ENCODE data around the gene KMT5C.

Gene KMT5C

GRCh38 chr19:55386493-55386971 lies 46.9 kb downstream of the KMT5C start:
- no peak for TF ChIP-seq ZNF274 (IDR thresholded peaks at IDR 0.05; ENCODE audit: low read depth, low read length)
- no peak for TF ChIP-seq SUZ12 (IDR thresholded peaks at IDR 0.05; ENCODE audit: extremely low read depth, insufficient read depth, insufficient read length)
- TF ChIP-seq YY1 (IDR thresholded peaks at IDR 0.05; ENCODE audit: insufficient read depth, insufficient read length): no peak
- H3K9ac ChIP-seq (ENCODE audit: insufficient read length, low read depth): peak overlapping the region; percentile 99
- peaks cover 56% of the 10 kb centered on the region for H3K36me3 ChIP-seq (ENCODE audit: insufficient read depth, insufficient read length, low read length)
- DNase-seq (ENCODE audit: low read depth, low spot score): no peak
- H3K27me3 ChIP-seq (ENCODE audit: insufficient read depth, insufficient read length): peaks cover 12% of the 10 kb centered on the region
- H3K9me3 ChIP-seq (ENCODE audit: insufficient read depth, low read length): no peaks in the 10 kb centered on the region
- peaks cover 36% of the 10 kb centered on the region for H3K4me1 ChIP-seq (ENCODE audit: insufficient read depth, insufficient read length)
- H3K4me3 ChIP-seq (ENCODE audit: insufficient read length, low read depth): peak overlapping the region; percentile 97

GRCh38 chr19:55387736-55388497 lies 48.2 kb downstream of the KMT5C start:
- no peak for DNase-seq (ENCODE audit: low read depth, low spot score)
- H3K9me3 ChIP-seq (ENCODE audit: insufficient read depth, low read length): no peaks in the 10 kb centered on the region
- peaks cover 56% of the 10 kb centered on the region for H3K36me3 ChIP-seq (ENCODE audit: insufficient read depth, insufficient read length, low read length)
- peak overlapping the region; percentile 97 for H3K4me3 ChIP-seq (ENCODE audit: insufficient read length, low read depth)
- peaks cover under 1% of the 10 kb centered on the region for H3K27me3 ChIP-seq (ENCODE audit: insufficient read depth, insufficient read length)
- peaks cover 43% of the 10 kb centered on the region for H3K4me1 ChIP-seq (ENCODE audit: insufficient read depth, insufficient read length)
- TF ChIP-seq ZNF274 (IDR thresholded peaks at IDR 0.05; ENCODE audit: low read depth, low read length) (no peak), SUZ12 (IDR thresholded peaks at IDR 0.05; ENCODE audit: extremely low read depth, insufficient read depth, insufficient read length) (no peak), YY1 (IDR thresholded peaks at IDR 0.05; ENCODE audit: insufficient read depth, insufficient read length) (no peak)
- H3K9ac ChIP-seq (ENCODE audit: insufficient read length, low read depth): peak overlapping the region; percentile 99

- peaks cover 56% of the 10 kb centered on the region for H3K36me3 ChIP-seq (ENCODE audit: insufficient read depth, insufficient read length, low read length)
- H3K27me3 ChIP-seq (ENCODE audit: insufficient read depth, insufficient read length): no peaks in the 10 kb centered on the region
- TF ChIP-seq SUZ12 (IDR thresholded peaks at IDR 0.05; ENCODE audit: extremely low read depth, insufficient read depth, insufficient read length): no peak
- TF ChIP-seq YY1 (IDR thresholded peaks at IDR 0.05; ENCODE audit: insufficient read depth, insufficient read length): no peak
- TF ChIP-seq ZNF274 (IDR thresholded peaks at IDR 0.05; ENCODE audit: low read depth, low read length): no peak
- DNase-seq (ENCODE audit: low read depth, low spot score): no peak
- H3K4me3 ChIP-seq (ENCODE audit: insufficient read length, low read depth): peak overlapping the region; percentile 6
- H3K9me3 ChIP-seq (ENCODE audit: insufficient read depth, low read length): no peaks in the 10 kb centered on the region
- peaks cover 41% of the 10 kb centered on the region for H3K4me1 ChIP-seq (ENCODE audit: insufficient read depth, insufficient read length)
- H3K9ac ChIP-seq (ENCODE audit: insufficient read length, low read depth): peak overlapping the region; percentile 71
These were observed 50.0 kb downstream of the KMT5C start for GRCh38 chr19:55389386-55390317.

DNA sequence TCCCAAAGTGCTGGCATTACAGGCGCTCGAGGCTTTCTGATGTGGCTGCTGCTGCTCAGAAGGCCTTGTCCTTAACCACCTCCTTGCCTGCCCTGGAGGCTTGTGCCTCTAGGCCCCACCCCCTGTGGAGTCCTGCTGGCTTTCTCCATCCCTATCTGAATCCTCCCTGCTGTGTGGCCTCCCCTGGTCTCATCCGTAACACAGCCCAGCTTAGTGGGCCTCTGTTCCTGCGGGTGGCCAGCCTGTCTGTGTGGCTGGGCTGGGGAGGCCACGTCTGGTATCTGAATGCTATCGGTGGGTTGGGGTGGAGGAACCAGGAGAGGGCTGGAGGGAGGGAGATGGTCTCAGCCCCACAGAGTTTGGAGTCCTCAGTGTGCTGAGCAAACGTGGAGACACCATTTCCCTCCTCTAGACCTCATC lies 50.8 kb downstream of the KMT5C start:
- H3K4me1 ChIP-seq (ENCODE audit: insufficient read depth, insufficient read length): peaks cover 39% of the 10 kb centered on the region
- TF ChIP-seq ZNF274 (IDR thresholded peaks at IDR 0.05; ENCODE audit: low read depth, low read length) (no peak), SUZ12 (IDR thresholded peaks at IDR 0.05; ENCODE audit: extremely low read depth, insufficient read depth, insufficient read length) (no peak), YY1 (IDR thresholded peaks at IDR 0.05; ENCODE audit: insufficient read depth, insufficient read length) (no peak)
- H3K4me3 ChIP-seq (ENCODE audit: insufficient read length, low read depth): no peak overlapping the region
- H3K9ac ChIP-seq (ENCODE audit: insufficient read length, low read depth): peak overlapping the region; percentile 42
- H3K36me3 ChIP-seq (ENCODE audit: insufficient read depth, insufficient read length, low read length): peaks cover 56% of the 10 kb centered on the region
- no peak for DNase-seq (ENCODE audit: low read depth, low spot score)
- no peaks in the 10 kb centered on the region for H3K9me3 ChIP-seq (ENCODE audit: insufficient read depth, low read length)
- H3K27me3 ChIP-seq (ENCODE audit: insufficient read depth, insufficient read length): no peaks in the 10 kb centered on the region

DNA sequence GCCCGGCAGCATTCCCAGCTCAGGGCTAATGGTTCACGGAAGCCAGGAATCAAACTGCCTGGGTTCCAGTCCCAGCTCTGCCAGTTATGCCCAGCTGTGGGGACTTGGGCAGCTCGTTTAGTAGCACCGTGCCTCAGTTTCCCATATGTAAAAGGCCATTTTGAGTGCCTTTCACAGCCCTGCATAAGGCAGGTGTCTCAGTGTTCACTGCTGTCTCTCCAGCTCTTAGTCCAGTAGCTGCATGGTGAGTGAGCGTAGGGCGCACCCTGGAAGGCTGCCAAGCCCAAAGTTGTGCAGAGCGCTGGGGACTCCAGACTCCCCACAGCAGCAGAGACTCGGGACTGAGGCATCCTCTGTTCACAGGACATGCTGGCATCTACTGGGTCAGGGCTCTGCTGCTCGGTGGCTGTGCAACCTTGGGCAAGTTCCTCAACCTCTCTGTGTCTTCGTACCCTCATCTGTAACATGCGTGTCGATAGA lies 51.6 kb downstream of the KMT5C start:
- peaks cover 52% of the 10 kb centered on the region for H3K36me3 ChIP-seq (ENCODE audit: insufficient read depth, insufficient read length, low read length)
- DNase-seq (ENCODE audit: low read depth, low spot score): no peak

DNA sequence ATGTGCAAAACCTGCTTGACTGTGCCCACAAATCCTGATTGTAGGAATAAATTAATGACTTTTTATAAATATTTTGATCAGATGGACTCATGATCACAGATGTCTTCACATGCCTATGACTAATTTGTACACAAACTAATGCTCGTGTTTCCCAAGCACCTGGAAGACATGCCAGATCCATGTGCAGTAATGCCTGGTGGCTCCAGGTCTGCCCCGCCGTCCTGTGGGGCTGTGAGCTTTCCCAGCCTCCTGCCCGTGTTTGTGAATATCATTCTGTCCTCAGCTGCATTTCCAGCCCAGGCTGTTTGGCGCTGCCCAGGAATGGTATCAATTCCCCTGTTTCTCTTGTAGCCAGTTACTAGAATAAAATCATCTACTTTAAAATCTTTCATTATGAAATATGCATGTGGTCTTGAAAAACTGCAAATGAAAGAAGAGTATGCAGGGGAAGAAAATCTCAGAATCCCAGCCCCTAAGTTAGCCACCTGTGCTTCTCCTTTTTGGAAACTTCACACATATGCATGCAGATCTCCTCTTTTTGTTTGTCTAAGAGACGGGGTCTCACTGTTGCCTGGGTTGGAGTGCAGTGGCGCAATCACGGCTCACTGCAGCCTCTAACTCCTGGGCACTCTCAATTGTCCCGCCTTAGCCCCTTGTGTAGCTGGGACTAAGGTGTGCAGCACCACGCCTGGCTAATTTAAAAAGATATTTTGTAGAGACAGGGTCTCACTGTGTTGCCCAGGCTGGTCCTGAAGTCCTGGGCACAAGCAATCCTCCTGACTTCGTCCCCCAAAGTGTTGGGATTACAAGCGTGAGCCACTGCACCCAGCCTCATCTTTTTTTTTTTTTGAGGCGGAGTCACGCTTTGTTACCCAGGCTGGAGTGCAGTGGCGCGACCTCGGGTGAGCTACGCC lies 52.3 kb downstream of the KMT5C start:
- Histone ChIP-seq H3K27me3 (ENCODE audit: insufficient read depth, insufficient read length) (no peaks in the 10 kb centered on the region), H3K4me1 (ENCODE audit: insufficient read depth, insufficient read length) (peaks cover 39% of the 10 kb centered on the region), H3K9me3 (ENCODE audit: insufficient read depth, low read length) (no peaks in the 10 kb centered on the region), H3K36me3 (ENCODE audit: insufficient read depth, insufficient read length, low read length) (peaks cover 45% of the 10 kb centered on the region), H3K4me3 (ENCODE audit: insufficient read length, low read depth) (no peak overlapping the region), H3K9ac (ENCODE audit: insufficient read length, low read depth) (peak overlapping the region; percentile 21)
- DNase-seq (ENCODE audit: low read depth, low spot score): no peak
- no peak for TF ChIP-seq ZNF274 (IDR thresholded peaks at IDR 0.05; ENCODE audit: low read depth, low read length)
- no peak for TF ChIP-seq YY1 (IDR thresholded peaks at IDR 0.05; ENCODE audit: insufficient read depth, insufficient read length)
- TF ChIP-seq SUZ12 (IDR thresholded peaks at IDR 0.05; ENCODE audit: extremely low read depth, insufficient read depth, insufficient read length): no peak

More for the DNA sequence above, 51.6 kb downstream of the KMT5C start:
- Histone ChIP-seq H3K9ac (ENCODE audit: insufficient read length, low read depth) (no peak overlapping the region), H3K27me3 (ENCODE audit: insufficient read depth, insufficient read length) (no peaks in the 10 kb centered on the region), H3K9me3 (ENCODE audit: insufficient read depth, low read length) (no peaks in the 10 kb centered on the region), H3K4me3 (ENCODE audit: insufficient read length, low read depth) (no peak overlapping the region), H3K4me1 (ENCODE audit: insufficient read depth, insufficient read length) (peaks cover 39% of the 10 kb centered on the region)
- no peak for TF ChIP-seq ZNF274 (IDR thresholded peaks at IDR 0.05; ENCODE audit: low read depth, low read length)
- no peak for TF ChIP-seq SUZ12 (IDR thresholded peaks at IDR 0.05; ENCODE audit: extremely low read depth, insufficient read depth, insufficient read length)
- no peak for TF ChIP-seq YY1 (IDR thresholded peaks at IDR 0.05; ENCODE audit: insufficient read depth, insufficient read length)

Data from NT2/D1 (cell line).